ENCODE measurements around the gene CRYZL1.

GRCh38 chr21:33642896-33643657, 1.5 kb upstream of the CRYZL1 start:
- TF ChIP-seq, protein P1, sequence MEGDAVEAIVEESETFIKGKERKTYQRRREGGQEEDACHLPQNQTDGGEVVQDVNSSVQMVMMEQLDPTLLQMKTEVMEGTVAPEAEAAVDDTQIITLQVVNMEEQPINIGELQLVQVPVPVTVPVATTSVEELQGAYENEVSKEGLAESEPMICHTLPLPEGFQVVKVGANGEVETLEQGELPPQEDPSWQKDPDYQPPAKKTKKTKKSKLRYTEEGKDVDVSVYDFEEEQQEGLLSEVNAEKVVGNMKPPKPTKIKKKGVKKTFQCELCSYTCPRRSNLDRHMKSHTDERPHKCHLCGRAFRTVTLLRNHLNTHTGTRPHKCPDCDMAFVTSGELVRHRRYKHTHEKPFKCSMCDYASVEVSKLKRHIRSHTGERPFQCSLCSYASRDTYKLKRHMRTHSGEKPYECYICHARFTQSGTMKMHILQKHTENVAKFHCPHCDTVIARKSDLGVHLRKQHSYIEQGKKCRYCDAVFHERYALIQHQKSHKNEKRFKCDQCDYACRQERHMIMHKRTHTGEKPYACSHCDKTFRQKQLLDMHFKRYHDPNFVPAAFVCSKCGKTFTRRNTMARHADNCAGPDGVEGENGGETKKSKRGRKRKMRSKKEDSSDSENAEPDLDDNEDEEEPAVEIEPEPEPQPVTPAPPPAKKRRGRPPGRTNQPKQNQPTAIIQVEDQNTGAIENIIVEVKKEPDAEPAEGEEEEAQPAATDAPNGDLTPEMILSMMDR (IDR thresholded peaks at IDR 0.05 in 2 of 3, conservative IDR thresholded peaks at IDR 0.05 in 1 of 3; ENCODE audit: borderline replicate concordance in 1 of 3, insufficient read depth in 1 of 3, low read depth in 2 of 3, low read length in 2 of 3) = no peak
- TF ChIP-seq, protein P2, sequence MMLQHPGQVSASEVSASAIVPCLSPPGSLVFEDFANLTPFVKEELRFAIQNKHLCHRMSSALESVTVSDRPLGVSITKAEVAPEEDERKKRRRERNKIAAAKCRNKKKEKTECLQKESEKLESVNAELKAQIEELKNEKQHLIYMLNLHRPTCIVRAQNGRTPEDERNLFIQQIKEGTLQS (IDR thresholded peaks at IDR 0.05) = no peak
- TF ChIP-seq ZNF274 (IDR thresholded peaks at IDR 0.05; ENCODE audit: low read depth, low read length) (no peak), POLR2A (IDR thresholded peaks at IDR 0.05; ENCODE audit: borderline replicate concordance, extremely low read depth, insufficient read depth, insufficient read length) (no peak), EZH2 (IDR thresholded peaks at IDR 0.05) (no peak)

Data from HCT116 (cell line).